DLD1 (cell line): ENCODE results near the gene CCDC74B.
"Not testable (repeated sequence)": the region's sequence is repeated elsewhere in the genome, so short reads cannot be mapped to it uniquely, and the experiment has no call there.

Experiments
- in situ Hi-C: cut with HindIII; loops from 2 replicates; pipeline ENCODE4 v1.10.0; 2017; ENCODE audit warnings: low sequenced_read_pairs

CCDC74B gene

GRCh38 chr2:130150181-130151144 is 5.6 kb upstream of the CCDC74B start:
- in situ Hi-C loops, result no loop called here

GRCh38 chr2:130148515-130148914 is 3.6 kb upstream of the CCDC74B start:
- in situ Hi-C loops, result not testable (repeated sequence)

- in situ Hi-C loops, result not testable (repeated sequence)
These were observed 1.5 kb downstream of the CCDC74B start for GRCh38 chr2:130143266-130144039.

- in situ Hi-C loops, result not testable (repeated sequence)
These were observed 2.3 kb downstream of the CCDC74B start for GRCh38 chr2:130142396-130143265.

- in situ Hi-C loops, result not testable (repeated sequence)
These were observed 3.1 kb downstream of the CCDC74B start for GRCh38 chr2:130141645-130142370.

- in situ Hi-C loops, result not testable (repeated sequence)
These were observed 3.9 kb downstream of the CCDC74B start for GRCh38 chr2:130141002-130141401.

GRCh38 chr2:130140516-130140915 is 4.4 kb downstream of the CCDC74B start:
- in situ Hi-C loops, result not testable (repeated sequence)

GRCh38 chr2:130139331-130140280 is 5.3 kb downstream of the CCDC74B start:
- in situ Hi-C loops, result not testable (repeated sequence)

- in situ Hi-C loops, result not testable (repeated sequence)
These were observed 6.1 kb downstream of the CCDC74B start for GRCh38 chr2:130138841-130139251.

- in situ Hi-C loops, result not testable (repeated sequence)
These were observed 6.6 kb downstream of the CCDC74B start for GRCh38 chr2:130138326-130138725.

GRCh38 chr2:130137118-130137517 is 7.8 kb downstream of the CCDC74B start:
- in situ Hi-C loops, result not testable (repeated sequence)

- in situ Hi-C loops, result not testable (repeated sequence)
These were observed 8.4 kb downstream of the CCDC74B start for GRCh38 chr2:130136546-130136945.

GRCh38 chr2:130135692-130136541 is 9.0 kb downstream of the CCDC74B start:
- in situ Hi-C loops, result no loop called here

GRCh38 chr2:130129120-130129829 is 15.6 kb downstream of the CCDC74B start, which contains the start of gene POTEF:
Gene POTEF, minus strand, starts transcription at chr2:130129222. Its CDS starts 8,707 bp downstream, at chr2:130120515.
- in situ Hi-C loops, result not testable (repeated sequence)

- in situ Hi-C loops, result not testable (repeated sequence)
These were observed 16.4 kb downstream of the CCDC74B start for GRCh38 chr2:130128464-130128863.

- in situ Hi-C loops, result not testable (repeated sequence)
These were observed 17.2 kb downstream of the CCDC74B start for GRCh38 chr2:130127726-130128125.

GRCh38 chr2:130120924-130121323 is 24.0 kb downstream of the CCDC74B start:
- in situ Hi-C loops, result not testable (repeated sequence)
